HG03280 (cell line): ENCODE measurements around the gene RRAGD.

Experiments used
- ATAC-seq: cut with Tn5 transposase; IDR thresholded peaks from one replicate; pipeline ENCODE4 v1.9.1; 2021; ENCODE audit warnings: mild to moderate bottlenecking, moderate library complexity; ENCODE audit not compliant: unreplicated experiment

RRAGD gene

GRCh38 chr6:89350281-89350966 is 61.6 kb downstream of the RRAGD start:
- ATAC-seq = no peak

- no peak for ATAC-seq
These were observed 63.7 kb downstream of the RRAGD start for GRCh38 chr6:89348372-89348771.

- ATAC-seq = no peak
These were observed 64.2 kb downstream of the RRAGD start for GRCh38 chr6:89347825-89348224.

- no peak for ATAC-seq
These were observed 65.6 kb downstream of the RRAGD start for GRCh38 chr6:89346433-89346832.

DNA sequence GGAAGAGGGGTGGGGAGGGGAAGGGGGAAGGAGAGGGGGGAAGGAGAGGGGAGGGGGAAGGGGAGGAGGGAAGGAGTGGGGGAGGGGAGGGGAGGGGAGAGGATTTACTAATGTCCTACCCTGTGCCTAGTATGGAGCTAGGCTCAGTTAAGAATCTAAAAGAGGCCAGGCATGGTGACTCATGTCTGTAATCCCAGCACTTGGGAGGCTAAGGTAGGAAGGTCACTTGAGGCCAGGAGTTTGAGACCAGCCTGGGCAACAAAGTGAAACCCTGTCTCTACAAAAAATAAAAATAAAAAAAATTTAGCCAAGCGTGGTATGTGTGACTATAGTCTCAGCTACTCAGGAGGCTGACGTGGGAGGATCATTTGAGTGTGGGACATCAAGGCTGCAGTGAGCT is 72.5 kb downstream of the RRAGD start:
- no peak for ATAC-seq

- ATAC-seq = no peak
These were observed 76.9 kb downstream of the RRAGD start for GRCh38 chr6:89335164-89335563.

- ATAC-seq = no peak
These were observed 81.2 kb downstream of the RRAGD start for GRCh38 chr6:89330910-89331309.

- no peak for ATAC-seq
These were observed 83.1 kb downstream of the RRAGD start for GRCh38 chr6:89328976-89329375.

GRCh38 chr6:89324304-89324703 is 87.8 kb downstream of the RRAGD start:
- no peak for ATAC-seq

DNA sequence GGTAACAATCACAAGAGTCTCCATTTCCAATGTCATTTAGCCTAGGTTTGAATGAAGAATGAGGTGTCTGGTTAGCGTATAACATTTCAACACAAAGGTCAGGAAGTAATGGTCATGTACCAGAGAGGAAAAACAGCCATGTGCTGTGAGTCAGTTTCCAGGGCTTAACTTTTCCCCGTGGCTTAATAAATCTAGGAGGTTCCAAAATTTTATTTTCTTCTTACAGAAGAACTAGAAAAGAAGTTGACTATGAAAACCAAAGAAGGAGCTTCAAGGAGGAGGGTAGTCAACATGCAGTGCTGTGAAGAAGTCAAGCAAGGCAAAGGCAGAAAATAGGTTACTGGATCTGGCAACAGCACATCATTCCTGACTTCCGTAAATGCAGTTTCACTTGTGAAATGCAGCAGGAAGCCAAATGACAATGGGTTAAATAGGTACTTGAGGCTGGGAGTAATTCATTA is 88.5 kb downstream of the RRAGD start:
- no peak for ATAC-seq

- no peak for ATAC-seq
These were observed 90.7 kb downstream of the RRAGD start for GRCh38 chr6:89321131-89321970.

DNA sequence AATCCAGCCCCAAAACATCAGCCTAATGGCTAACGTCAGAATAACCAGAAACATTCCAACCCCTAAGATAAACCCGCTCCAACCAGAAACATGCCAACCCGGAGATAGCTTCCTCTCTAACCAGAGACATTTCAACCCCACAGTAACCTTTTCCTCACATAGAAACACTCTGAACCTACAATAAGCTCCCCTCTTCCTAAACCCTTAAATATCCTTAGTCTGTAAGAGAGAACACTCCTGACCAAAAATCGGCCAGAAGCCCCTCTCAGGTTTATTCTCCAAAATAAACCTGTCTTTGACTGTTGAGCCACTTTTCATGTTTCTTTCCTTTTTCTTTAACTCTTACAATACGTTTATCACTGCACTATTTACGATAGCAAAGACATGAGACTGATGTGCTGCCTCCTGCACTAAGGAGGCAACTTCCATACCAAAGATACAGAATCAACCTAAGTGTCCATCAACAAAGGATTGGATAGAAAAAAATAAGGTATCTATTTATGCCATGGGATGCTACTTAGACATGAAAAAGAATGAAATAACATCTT is 92.0 kb downstream of the RRAGD start:
- ATAC-seq = no peak

- no peak for ATAC-seq
These were observed 95.0 kb downstream of the RRAGD start for GRCh38 chr6:89317067-89317466.

DNA sequence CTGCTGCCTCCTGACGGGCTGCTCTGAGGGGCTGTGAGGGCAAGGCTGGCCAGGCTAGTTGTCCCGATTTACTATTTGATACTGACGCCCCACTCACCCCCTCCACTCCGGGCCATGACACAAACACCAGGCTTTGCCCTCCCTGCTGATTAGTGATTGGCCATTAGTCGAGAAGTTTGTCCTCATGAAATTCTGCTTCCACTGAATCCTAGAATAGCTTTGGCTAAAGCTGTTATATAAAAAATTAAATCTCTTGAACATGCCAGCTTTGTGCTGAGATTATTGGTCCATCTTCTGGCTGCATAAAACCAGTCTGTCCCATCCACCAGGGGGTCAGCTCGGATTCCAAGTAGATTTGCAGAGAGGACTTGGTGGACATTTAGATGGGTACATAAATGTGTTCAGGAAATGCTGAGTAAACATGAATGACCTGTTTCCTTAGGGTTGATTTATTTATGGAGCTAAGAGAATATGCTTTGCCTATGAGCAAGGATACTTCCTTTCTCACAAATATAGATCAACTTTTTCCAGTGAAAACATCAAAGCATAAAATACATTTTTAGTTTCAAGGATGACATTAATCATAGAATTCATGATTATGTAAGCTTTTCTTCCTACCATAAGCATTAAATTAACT is 96.7 kb downstream of the RRAGD start, which contains the start of gene GABRR2:
GABRR2 (minus strand) TSS at position 51 of the 637 bp plus-strand sequence. CDS start 134 bp downstream, outside the sequence.
- no peak for ATAC-seq

GRCh38 chr6:89314692-89315091 is 97.4 kb downstream of the RRAGD start:
- no peak for ATAC-seq
